Left lung (tissue), 10 donors: ENCODE measurements around the gene ADORA2A. TPM values are rescaled to one million over a fixed set of nuclear protein-coding genes. Genes with fewer than 3 reads are reported as not detected.

Experiments used
- ATAC-seq: fragments of 200-7000 bp; cut with Tn5 transposase; one replicate; pipeline ENCODE4 v1.9.1; 2020; ENCODE audit warnings: moderate library complexity
- DNase-seq, 4 donors: peaks; one replicate each; pipeline ENCODE4 v3.0.0-alpha.2; 2013 to 2020
- H3K27ac ChIP-seq, 2 donors: fragments of 200-600 bp; sonication (generic) in 1 of 2; one replicate each; pipeline versions ENCODE4 v1.5.0 to v1.8.0; 2020 to 2021
- H3K27me3 ChIP-seq, 2 donors: fragments of 200-600 bp; sonication (generic) in 1 of 2; one replicate each; pipeline versions ENCODE4 v1.5.0 to v1.8.0; 2020 to 2021
- H3K36me3 ChIP-seq, 2 donors: fragments of 200-600 bp; sonication (generic) in 1 of 2; one replicate each; pipeline versions ENCODE4 v1.5.0 to v1.8.0; 2020 to 2021
- H3K4me1 ChIP-seq, 2 donors: fragments of 200-600 bp; one replicate each; pipeline ENCODE4 v1.8.0; 2021
- H3K4me3 ChIP-seq, 2 donors: fragments of 200-600 bp; sonication (generic) in 1 of 2; one replicate each; pipeline versions ENCODE4 v1.5.0 to v1.8.0; 2020 to 2021; ENCODE audit warnings: mild to moderate bottlenecking in 1 of 2
- H3K9me3 ChIP-seq, 2 donors: fragments of 200-600 bp; sonication (generic) in 1 of 2; one replicate each; pipeline versions ENCODE4 v1.5.0 to v1.8.0; 2020 to 2021
- intact Hi-C, 2 donors: fragments of 100-400 bp; cut with DNase I; formaldehyde crosslinking; loops; one replicate each; pipeline versions ENCODE4 v1.11.2 to v1.14.2; 2022
- polyA plus RNA-seq, 6 donors: library from polyadenylated mRNA; unstranded; fragments of 120-200 nt; gene quantifications; one replicate each; pipeline ENCODE4 v1.2.1, GENCODE V29; 2013; ENCODE audit not compliant: insufficient read length in 6 of 6
- total RNA-seq, 2 donors: library from RNA; stranded (reverse); fragmentation: NEBNext Ultra II Directional; extraction: Animal tissue kit (Norgen Biotek cat#: 25700); gene quantifications; one replicate each; pipeline ENCODE4 v1.2.1, GENCODE V29; 2021
- TF ChIP-seq, protein P1 (sequence below), 2 donors: fragments of 200-600 bp; sonication (generic) in 1 of 2; IDR thresholded peaks; one replicate each; pipeline versions ENCODE4 v1.5.0 to v1.8.0; 2021; ENCODE audit warnings: antibody characterized with exemption in 2 of 2
- donor health status: DM: no; HTN: yes; CAD: no.
- donor health status: DM: no; HTN: no; CAD: no.

The ADORA2A gene
- total and polyA plus RNA-seq, 8 donors = 11.5 to 31.9 (median 25.9) TPM

- Histone ChIP-seq H3K36me3 (peaks cover 0 to 34% of the 10 kb centered on the region in 2 donors), H3K4me3 (no peak overlapping the region), H3K9me3 (no peaks in the 10 kb centered on the region), H3K27me3 (no peaks in the 10 kb centered on the region), H3K4me1 (peaks cover 0 to 46% of the 10 kb centered on the region in 2 donors), H3K27ac (no peak overlapping the region)
- ATAC-seq (no peak), DNase-seq (no peak)
- intact Hi-C loops = no loop called here
- TF ChIP-seq, protein P1, sequence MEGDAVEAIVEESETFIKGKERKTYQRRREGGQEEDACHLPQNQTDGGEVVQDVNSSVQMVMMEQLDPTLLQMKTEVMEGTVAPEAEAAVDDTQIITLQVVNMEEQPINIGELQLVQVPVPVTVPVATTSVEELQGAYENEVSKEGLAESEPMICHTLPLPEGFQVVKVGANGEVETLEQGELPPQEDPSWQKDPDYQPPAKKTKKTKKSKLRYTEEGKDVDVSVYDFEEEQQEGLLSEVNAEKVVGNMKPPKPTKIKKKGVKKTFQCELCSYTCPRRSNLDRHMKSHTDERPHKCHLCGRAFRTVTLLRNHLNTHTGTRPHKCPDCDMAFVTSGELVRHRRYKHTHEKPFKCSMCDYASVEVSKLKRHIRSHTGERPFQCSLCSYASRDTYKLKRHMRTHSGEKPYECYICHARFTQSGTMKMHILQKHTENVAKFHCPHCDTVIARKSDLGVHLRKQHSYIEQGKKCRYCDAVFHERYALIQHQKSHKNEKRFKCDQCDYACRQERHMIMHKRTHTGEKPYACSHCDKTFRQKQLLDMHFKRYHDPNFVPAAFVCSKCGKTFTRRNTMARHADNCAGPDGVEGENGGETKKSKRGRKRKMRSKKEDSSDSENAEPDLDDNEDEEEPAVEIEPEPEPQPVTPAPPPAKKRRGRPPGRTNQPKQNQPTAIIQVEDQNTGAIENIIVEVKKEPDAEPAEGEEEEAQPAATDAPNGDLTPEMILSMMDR (IDR thresholded peaks at IDR 0.05) = no peak
These were observed 16.9 kb downstream of the ADORA2A start for GRCh38 chr22:24444251-24444650.

GRCh38 chr22:24444729-24445466, 17.5 kb downstream of the ADORA2A start:
- Histone ChIP-seq H3K9me3 (no peaks in the 10 kb centered on the region), H3K4me1 (peaks cover 0 to 46% of the 10 kb centered on the region in 2 donors), H3K4me3 (no peak overlapping the region), H3K27ac (no peak overlapping the region), H3K36me3 (peaks cover 0 to 34% of the 10 kb centered on the region in 2 donors), H3K27me3 (no peaks in the 10 kb centered on the region)
- TF ChIP-seq, protein P1 (IDR thresholded peaks at IDR 0.05) = no peak
- DNase-seq (no peak), ATAC-seq (no peak)
- intact Hi-C loops = no loop called here

GRCh38 chr22:24445481-24446259, 18.3 kb downstream of the ADORA2A start:
- Histone ChIP-seq H3K27me3 (no peaks in the 10 kb centered on the region), H3K4me1 (peaks cover 0 to 45% of the 10 kb centered on the region in 2 donors), H3K36me3 (peaks cover 0 to 34% of the 10 kb centered on the region in 2 donors), H3K4me3 (no peak overlapping the region), H3K9me3 (no peaks in the 10 kb centered on the region), H3K27ac (no peak overlapping the region)
- intact Hi-C loops = no loop called here
- TF ChIP-seq, protein P1 (IDR thresholded peaks at IDR 0.05) = no peak
- no peak for DNase-seq
- ATAC-seq = no peak

DNA sequence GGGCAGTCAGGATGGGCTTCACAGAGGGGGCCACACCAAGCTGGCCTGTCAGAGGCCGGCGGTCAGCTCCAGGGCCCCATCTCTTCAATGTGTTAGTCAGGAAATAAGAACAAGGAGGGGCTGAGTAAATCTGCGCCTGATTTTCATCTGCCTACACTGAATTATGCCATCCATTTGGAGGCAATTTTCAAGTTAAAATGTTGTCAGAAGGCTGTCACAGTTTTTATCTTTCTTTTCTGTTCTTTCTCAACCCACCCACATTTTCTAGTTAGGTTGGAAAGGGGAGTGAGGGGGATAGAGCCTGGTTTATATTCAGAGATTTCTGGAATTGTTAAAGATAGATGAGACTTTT, 18.8 kb downstream of the ADORA2A start:
- H3K36me3 ChIP-seq = peaks cover 0 to 30% of the 10 kb centered on the region in 2 donors
- no peak for DNase-seq
- H3K9me3 ChIP-seq = no peaks in the 10 kb centered on the region
- ATAC-seq = no peak
- TF ChIP-seq, protein P1 (IDR thresholded peaks at IDR 0.05) = no peak
- intact Hi-C loops = no loop called here
- H3K4me3 ChIP-seq = no peak overlapping the region
- peaks cover 0 to 40% of the 10 kb centered on the region in 2 donors for H3K4me1 ChIP-seq
- no peaks in the 10 kb centered on the region for H3K27me3 ChIP-seq
- no peak overlapping the region for H3K27ac ChIP-seq

DNA sequence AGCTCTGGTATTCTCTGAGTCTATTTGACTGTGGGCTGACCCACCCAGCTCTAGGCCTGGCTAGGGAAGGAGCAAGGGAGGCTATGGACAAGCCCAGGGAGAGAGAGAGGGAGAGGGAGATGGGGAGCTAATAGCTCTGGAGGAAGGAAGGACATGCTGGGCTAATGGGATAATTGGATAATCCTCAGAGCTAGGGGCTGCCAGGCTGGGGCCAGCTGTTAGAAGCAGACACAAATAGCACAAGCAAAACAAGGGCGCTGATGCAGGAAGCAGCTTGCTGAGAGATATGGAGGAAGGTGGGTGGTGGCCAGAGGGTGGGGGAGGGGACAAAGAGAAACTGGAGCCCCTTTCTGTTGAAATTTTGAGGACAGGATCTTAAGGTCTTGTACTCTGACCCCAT, 23.2 kb downstream of the ADORA2A start:
- Histone ChIP-seq H3K36me3 (no peaks in the 10 kb centered on the region), H3K4me1 (peaks cover 0 to 28% of the 10 kb centered on the region in 2 donors), H3K4me3 (no peak overlapping the region), H3K27ac (peak overlapping the region in 1 of 2 donors; percentile 23), H3K9me3 (no peaks in the 10 kb centered on the region), H3K27me3 (no peaks in the 10 kb centered on the region)
- intact Hi-C loops = no loop called here
- DNase-seq = peak in 1 of 4 donors; percentile 77
- TF ChIP-seq, protein P1 (IDR thresholded peaks at IDR 0.05) = no peak
- no peak for ATAC-seq
